ENCODE measurements around the gene KRT1. TPM values are rescaled to one million over a fixed set of nuclear protein-coding genes. Genes with fewer than 3 reads are reported as not detected.

The KRT1 gene
- total and polyA plus RNA-seq, 10 of the 15 experiments (the other 5 are each of a cell fraction or from before 2014, with no cell fraction given), result not detected

GRCh38 chr12:52686063-52686462, 5.9 kb upstream of the KRT1 start (continued):
- TF ChIP-seq NBN (IDR thresholded peaks at IDR 0.05) (no peak), SREBF1 (IDR thresholded peaks at IDR 0.05; ENCODE audit: low read length) (no peak)

DNA sequence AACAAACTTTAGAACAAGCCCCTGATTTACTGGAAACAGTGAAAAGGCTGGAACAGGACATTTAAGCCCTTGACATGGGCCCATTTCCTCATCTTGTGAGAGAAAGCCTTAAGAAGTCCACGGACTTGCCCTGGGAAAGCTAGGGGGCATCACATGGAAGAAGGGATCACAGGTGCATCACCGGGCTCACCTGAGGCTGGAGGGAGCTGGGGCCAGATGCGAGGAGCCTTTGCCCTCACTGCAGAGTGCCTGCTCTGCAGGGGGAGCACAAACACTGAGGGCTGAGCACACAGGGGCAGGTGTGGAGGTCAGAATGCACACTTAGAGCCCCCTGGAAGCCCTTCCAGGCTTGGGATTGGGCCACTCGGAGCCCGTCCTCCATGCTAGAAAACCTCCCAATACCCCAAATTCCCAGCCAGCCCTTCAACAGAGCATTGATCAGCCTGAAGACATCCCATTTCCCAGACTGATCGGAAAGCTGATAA, 5.2 kb upstream of the KRT1 start:
- no TSS peak for BruUV-seq (replicated peaks)
- Histone ChIP-seq H3K4me2 (ENCODE audit: control insufficient read depth, insufficient read depth) (no peak overlapping the region), H3K9ac (ENCODE audit: control insufficient read depth, insufficient read depth, low read length) (no peak overlapping the region), H3K9me3 (replicated peaks; ENCODE audit: control insufficient read depth, insufficient read depth, low read length) (no peaks in the 10 kb centered on the region), H3K79me2 (ENCODE audit: control insufficient read depth, insufficient read depth, low read length) (no peaks in the 10 kb centered on the region), H4K20me1 (ENCODE audit: control insufficient read depth, insufficient read depth) (peaks cover 4% of the 10 kb centered on the region; the same call in 1 of the 2 replicates), H3K4me3 (no peak overlapping the region), H3K27me3 (replicated peaks in 1 of 2; ENCODE audit: control insufficient read depth in 2 of 2, insufficient read depth in 2 of 2, low read length in 1 of 2) (peaks cover 5 to 12% of the 10 kb centered on the region in 2 experiments), H3K36me3 (ENCODE audit: control insufficient read depth in 2 of 2, insufficient read depth in 2 of 2, low read length in 1 of 2) (no peaks in the 10 kb centered on the region), H2AFZ (ENCODE audit: control insufficient read depth, low read depth, low read length) (no peak overlapping the region), H3K4me1 (ENCODE audit: control insufficient read depth, insufficient read depth, low read length) (no peaks in the 10 kb centered on the region), H3K27ac (ENCODE audit: control insufficient read depth, insufficient read depth) (no peak overlapping the region)
- FAIRE-seq, result no peak
- DNase-seq (ENCODE audit: low read depth, low spot score), result no peak
- SMC1A ChIA-PET (ENCODE audit: uncharacterized antibody, unreplicated experiment), result no interaction called here
- RAD21 ChIA-PET (ENCODE audit: unreplicated experiment), result no interaction called here
- intact Hi-C loops (cut with micrococcal nuclease; ENCODE audit: unreplicated experiment), result no loop called here
- 26% methylated on average over 6 of the region's 6 CpGs for WGBS (ENCODE audit: insufficient coverage, insufficient replicate concordance, low lambda C conversion rate, missing lambda C conversion rate)
- ATAC-seq, result no peak
- TF ChIP-seq SP1 (IDR thresholded peaks at IDR 0.05; ENCODE audit: low read depth, low read length) (no peak), EGR1 (IDR thresholded peaks at IDR 0.05; ENCODE audit: borderline replicate concordance in 1 of 2, low read depth in 2 of 2, low read length in 2 of 2) (no peak), CHD4 (IDR thresholded peaks at IDR 0.05) (no peak), ELK1 (IDR thresholded peaks at IDR 0.05; ENCODE audit: low read depth, low read length) (no peak), SRF (IDR thresholded peaks at IDR 0.05; ENCODE audit: low read depth in 2 of 2, low read length in 2 of 2) (no peak), WRNIP1 (IDR thresholded peaks at IDR 0.05; ENCODE audit: borderline replicate concordance, low read depth, low read length) (no peak), SIN3A (IDR thresholded peaks at IDR 0.05; ENCODE audit: low read depth, low read length) (no peak), MTA3 (IDR thresholded peaks at IDR 0.05; ENCODE audit: borderline replicate concordance, low read length) (no peak), TAF1 (IDR thresholded peaks at IDR 0.05; ENCODE audit: borderline replicate concordance, low read depth, low read length) (no peak), SMAD5 (IDR thresholded peaks at IDR 0.05; ENCODE audit: low read depth) (no peak), ZNF622 (IDR thresholded peaks at IDR 0.05) (no peak), RCOR1 (conservative IDR thresholded peaks at IDR 0.05; ENCODE audit: low read depth, low read length) (no peak), PRDM15 (CRISPR knock-in tag; IDR thresholded peaks at IDR 0.05) (no peak), IRF5 (IDR thresholded peaks at IDR 0.05; ENCODE audit: borderline replicate concordance) (no peak)
- POLR2A ChIA-PET, result no interaction called here
- CTCF ChIA-PET, result no interaction called here
- in situ Hi-C loops (cut with MboI), result no loop called here

Measured in GM12878 (cell line).